Keratinocyte (primary cell): Measurements from ENCODE around the gene ABCA4.

ENCODE experiments used
- EZH2 ChIP-seq: IDR thresholded peaks from one replicate; pipeline ENCODE4 v1.6.1; 2012; ENCODE audit warnings: inconsistent platforms, mild to moderate bottlenecking, low read length, moderate library complexity
- TF ChIP-seq, protein P1 (sequence below), 3 experiments: IDR thresholded peaks in 1 of 3; conservative IDR thresholded peaks in 1 of 3; optimal IDR thresholded peaks in 1 of 3; 2 replicates in 2 of 3; 3 replicates in 1 of 3; pipeline versions ENCODE3 to v1.5.1; 2011; ENCODE audit warnings: low read length in 3 of 3, mild to moderate bottlenecking in 3 of 3, moderate library complexity in 2 of 3, control low read depth in 1 of 3, inconsistent platforms in 1 of 3; ENCODE audit not compliant: insufficient read depth in 2 of 3; ENCODE audit errors: extremely low read depth in 1 of 3

DNA sequence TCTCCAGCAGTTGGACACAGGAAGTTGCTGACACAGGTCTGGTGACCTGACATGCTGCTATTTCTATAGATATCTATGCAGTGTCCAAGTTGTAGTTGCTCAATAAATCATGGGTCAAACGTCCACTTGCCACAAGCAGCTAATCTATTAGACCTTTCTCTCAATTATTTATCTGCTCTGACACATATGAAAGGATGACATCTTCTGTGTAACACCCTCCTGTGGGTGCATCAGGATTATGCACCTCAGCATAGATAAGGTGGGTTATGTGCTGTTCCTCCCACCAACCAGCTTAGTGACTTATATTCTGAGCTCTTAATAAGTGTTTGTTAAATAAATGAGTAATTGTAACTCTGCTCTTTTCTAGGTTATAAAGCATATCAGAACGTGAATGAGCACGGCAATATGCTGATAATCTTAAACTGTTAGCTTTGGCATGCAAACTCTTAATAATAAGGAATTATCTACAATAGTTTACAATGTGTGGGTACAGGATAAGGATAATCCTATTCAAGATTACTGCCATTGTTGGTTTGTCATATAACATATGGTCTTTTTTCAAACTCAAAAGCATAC is 121.0 kb downstream of the ABCA4 start:
- TF ChIP-seq, protein P1, sequence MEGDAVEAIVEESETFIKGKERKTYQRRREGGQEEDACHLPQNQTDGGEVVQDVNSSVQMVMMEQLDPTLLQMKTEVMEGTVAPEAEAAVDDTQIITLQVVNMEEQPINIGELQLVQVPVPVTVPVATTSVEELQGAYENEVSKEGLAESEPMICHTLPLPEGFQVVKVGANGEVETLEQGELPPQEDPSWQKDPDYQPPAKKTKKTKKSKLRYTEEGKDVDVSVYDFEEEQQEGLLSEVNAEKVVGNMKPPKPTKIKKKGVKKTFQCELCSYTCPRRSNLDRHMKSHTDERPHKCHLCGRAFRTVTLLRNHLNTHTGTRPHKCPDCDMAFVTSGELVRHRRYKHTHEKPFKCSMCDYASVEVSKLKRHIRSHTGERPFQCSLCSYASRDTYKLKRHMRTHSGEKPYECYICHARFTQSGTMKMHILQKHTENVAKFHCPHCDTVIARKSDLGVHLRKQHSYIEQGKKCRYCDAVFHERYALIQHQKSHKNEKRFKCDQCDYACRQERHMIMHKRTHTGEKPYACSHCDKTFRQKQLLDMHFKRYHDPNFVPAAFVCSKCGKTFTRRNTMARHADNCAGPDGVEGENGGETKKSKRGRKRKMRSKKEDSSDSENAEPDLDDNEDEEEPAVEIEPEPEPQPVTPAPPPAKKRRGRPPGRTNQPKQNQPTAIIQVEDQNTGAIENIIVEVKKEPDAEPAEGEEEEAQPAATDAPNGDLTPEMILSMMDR (optimal IDR thresholded peaks at IDR 0.05 in 1 of 3, IDR thresholded peaks at IDR 0.05 in 1 of 3, conservative IDR thresholded peaks at IDR 0.05 in 1 of 3; ENCODE audit: extremely low read depth in 1 of 3, insufficient read depth in 2 of 3, low read length in 3 of 3), result no peak
- no peak for TF ChIP-seq EZH2
